Cardiac fibroblast (primary cell): ENCODE measurements around the gene CFAP46.
"Not testable (repeated sequence)": the region's sequence is repeated elsewhere in the genome, so short reads cannot be mapped to it uniquely, and the experiment has no call there.

Experiments used
- DNase-seq, 2 donors: peaks; one replicate each; pipeline versions ENCODE4 v3.0.0 to v3.0.0-alpha.2; 2010; ENCODE audit warnings: low read depth in 2 of 2
- H3K4me3 ChIP-seq, 2 donors: replicated peaks in 1 of 2; 1 replicate in 1 of 2; 2 replicates in 1 of 2; pipeline ENCODE4 v1.5.1; 2011; ENCODE audit warnings: low read depth in 2 of 2, low read length in 2 of 2, mild to moderate bottlenecking in 2 of 2, moderate library complexity in 1 of 2
- TF ChIP-seq, protein P1 (sequence below): IDR thresholded peaks from one replicate; pipeline ENCODE4 v1.5.1; 2011; ENCODE audit warnings: low read depth, mild to moderate bottlenecking, low read length, inconsistent platforms

Gene CFAP46

DNA sequence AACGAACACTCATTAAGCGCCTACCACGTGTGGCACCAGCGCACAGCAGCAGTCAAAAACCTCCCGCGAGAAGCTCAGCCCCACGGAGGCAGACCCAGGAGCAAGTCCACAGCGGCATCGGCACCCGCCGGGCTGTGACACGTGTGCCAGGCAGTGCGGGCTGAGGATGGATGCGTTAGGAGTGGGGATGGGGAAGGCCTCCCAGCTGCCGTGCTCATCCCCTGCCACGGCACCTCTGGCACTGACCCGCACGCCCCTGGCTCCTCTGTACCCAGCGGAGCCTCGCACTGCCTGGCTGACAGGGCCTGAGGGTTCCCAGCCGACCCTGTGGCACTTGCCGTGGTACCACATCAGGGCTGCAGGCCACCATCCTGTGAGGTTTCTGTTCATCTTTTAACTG, 16.8 kb downstream of the CFAP46 start:
- no peak for DNase-seq

GRCh38 chr10:132925071-132925561, 17.3 kb downstream of the CFAP46 start:
- DNase-seq: no peak
- TF ChIP-seq, protein P1, sequence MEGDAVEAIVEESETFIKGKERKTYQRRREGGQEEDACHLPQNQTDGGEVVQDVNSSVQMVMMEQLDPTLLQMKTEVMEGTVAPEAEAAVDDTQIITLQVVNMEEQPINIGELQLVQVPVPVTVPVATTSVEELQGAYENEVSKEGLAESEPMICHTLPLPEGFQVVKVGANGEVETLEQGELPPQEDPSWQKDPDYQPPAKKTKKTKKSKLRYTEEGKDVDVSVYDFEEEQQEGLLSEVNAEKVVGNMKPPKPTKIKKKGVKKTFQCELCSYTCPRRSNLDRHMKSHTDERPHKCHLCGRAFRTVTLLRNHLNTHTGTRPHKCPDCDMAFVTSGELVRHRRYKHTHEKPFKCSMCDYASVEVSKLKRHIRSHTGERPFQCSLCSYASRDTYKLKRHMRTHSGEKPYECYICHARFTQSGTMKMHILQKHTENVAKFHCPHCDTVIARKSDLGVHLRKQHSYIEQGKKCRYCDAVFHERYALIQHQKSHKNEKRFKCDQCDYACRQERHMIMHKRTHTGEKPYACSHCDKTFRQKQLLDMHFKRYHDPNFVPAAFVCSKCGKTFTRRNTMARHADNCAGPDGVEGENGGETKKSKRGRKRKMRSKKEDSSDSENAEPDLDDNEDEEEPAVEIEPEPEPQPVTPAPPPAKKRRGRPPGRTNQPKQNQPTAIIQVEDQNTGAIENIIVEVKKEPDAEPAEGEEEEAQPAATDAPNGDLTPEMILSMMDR: no peak
- H3K4me3 ChIP-seq: no peak overlapping the region

More for the DNA sequence above, 16.8 kb downstream of the CFAP46 start:
- TF ChIP-seq, protein P1: no peak
- H3K4me3 ChIP-seq: no peak overlapping the region

GRCh38 chr10:132924046-132924952, 18.1 kb downstream of the CFAP46 start:
- H3K4me3 ChIP-seq: no peak overlapping the region
- DNase-seq: no peak
- TF ChIP-seq, protein P1: no peak

DNA sequence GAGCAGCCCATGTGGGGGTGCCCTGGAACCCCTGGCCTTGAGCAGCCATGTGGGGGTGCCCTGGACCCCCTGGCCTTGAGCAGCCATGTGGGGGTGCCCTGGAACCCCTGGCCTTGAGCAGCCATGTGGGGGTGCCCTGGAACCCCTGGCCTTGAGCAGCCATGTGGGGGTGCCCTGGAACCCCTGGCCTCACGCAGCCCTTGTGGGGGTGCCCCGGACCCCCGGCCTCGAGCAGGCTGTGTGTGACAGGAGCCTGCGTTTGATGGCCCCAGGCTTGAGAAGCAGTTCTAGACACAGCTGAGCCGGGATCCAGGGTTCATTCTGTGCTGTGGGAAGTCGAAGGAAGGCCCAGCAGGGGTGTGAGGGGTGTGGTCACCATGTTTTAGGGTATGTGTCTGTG, 19.0 kb downstream of the CFAP46 start:
- DNase-seq, H3K4me3 ChIP-seq: not testable (repeated sequence)

- no peak overlapping the region for H3K4me3 ChIP-seq
- TF ChIP-seq, protein P1: no peak
- no peak for DNase-seq
Measured at GRCh38 chr10:132922872-132923271, 19.5 kb downstream of the CFAP46 start.

DNA sequence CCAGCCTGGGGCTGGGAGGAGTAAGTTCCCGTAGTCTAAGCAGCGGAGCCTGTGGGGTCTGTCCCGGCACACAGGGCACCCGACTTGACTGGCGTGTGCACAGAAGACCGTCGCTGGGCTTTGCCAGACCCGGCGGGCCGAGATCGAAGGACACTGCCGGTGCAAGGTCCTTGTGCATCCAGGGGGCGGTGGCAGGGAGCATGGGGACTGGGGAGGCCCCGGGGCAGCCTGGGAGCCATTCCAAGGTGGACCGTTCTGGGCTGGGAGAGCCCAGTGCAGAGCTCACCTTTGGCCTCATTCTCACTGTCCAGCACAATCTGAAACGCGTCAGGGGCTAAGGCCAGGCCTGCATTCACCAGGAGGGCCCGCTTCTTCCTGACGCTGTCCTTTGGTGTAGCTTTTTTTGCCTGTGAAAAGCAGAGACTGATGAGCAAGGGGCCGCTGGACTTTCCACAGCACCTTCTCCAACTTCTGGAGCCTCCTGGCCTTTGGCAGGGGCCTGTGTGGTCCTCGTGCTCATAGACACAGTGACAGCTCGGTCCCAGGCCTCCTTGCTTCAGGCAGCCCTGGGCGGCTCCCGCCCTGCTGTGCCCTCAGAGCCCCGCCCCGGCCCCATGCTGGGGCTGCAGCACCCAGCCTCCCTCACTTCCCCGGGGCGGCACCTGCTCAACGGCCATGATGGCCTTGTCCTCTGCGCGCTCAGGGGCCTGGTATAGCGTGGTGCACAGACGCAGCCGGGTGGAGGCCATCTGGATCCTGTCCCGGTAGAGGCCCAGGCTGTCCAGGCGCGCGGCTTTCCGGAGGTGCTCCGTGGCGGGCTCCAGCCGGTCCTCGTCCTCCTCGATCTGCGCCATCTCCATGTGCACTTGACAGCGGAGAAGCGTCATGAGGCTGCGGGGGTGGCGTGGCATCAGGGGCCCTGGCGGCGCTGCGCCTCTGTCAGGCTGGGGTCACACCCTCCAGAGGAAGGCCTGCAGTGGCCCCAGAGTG, 20.3 kb downstream of the CFAP46 start:
- H3K4me3 ChIP-seq: no peak overlapping the region
- DNase-seq: no peak
- TF ChIP-seq, protein P1: no peak
